Calu3 (cell line): ENCODE measurements around the gene OR4X2. TPM values are rescaled to one million over a fixed set of nuclear protein-coding genes. Genes with fewer than 3 reads are reported as not detected.
"Not testable (repeated sequence)": the region's sequence is repeated elsewhere in the genome, so short reads cannot be mapped to it uniquely, and the experiment has no call there.

Experiments used
- BruUV-seq: library from RNA; stranded (reverse); fragments of 400-500 nt; replicated peaks from 2 replicates; lab custom pipeline; 2021; lab: Mats Ljungman, UMichigan
- CTCF ChIA-PET: fragments of 300-600 bp; sonication (Branson Sonifier 250); formaldehyde crosslinking; loops from one replicate; lab custom pipeline; 2022; ENCODE audit warnings: antibody characterized with exemption; lab: Charles Lee
- DNase-seq: peaks from one replicate; pipeline ENCODE4 v3.0.0; 2022
- H3K27ac Mint-ChIP-seq: one replicate; pipeline ENCODE4 v1.8.0; 2022; ENCODE audit warnings: mixed read lengths; ENCODE audit not compliant: unreplicated experiment
- H3K27me3 Mint-ChIP-seq: one replicate; pipeline ENCODE4 v1.8.0; 2022; ENCODE audit warnings: mixed read lengths; ENCODE audit not compliant: unreplicated experiment
- H3K36me3 Mint-ChIP-seq: one replicate; pipeline ENCODE4 v1.8.0; 2022; ENCODE audit warnings: mild to moderate bottlenecking, moderate library complexity, mixed read lengths; ENCODE audit not compliant: insufficient read depth, unreplicated experiment
- H3K4me1 Mint-ChIP-seq: one replicate; pipeline ENCODE4 v1.8.0; 2022; ENCODE audit warnings: mild to moderate bottlenecking, low read depth, mixed read lengths; ENCODE audit not compliant: unreplicated experiment
- H3K4me3 Mint-ChIP-seq: one replicate; pipeline ENCODE4 v1.8.0; 2022; ENCODE audit warnings: mild to moderate bottlenecking, low read depth, moderate library complexity, mixed read lengths; ENCODE audit not compliant: unreplicated experiment
- H3K9me3 Mint-ChIP-seq: one replicate; pipeline ENCODE4 v1.8.0; 2022; ENCODE audit warnings: low read depth, mixed read lengths; ENCODE audit not compliant: unreplicated experiment
- intact Hi-C: fragments of 100-400 bp; cut with micrococcal nuclease; formaldehyde crosslinking; loops from one replicate; pipeline ENCODE4 v1.10.0; 2022; ENCODE audit not compliant: unreplicated experiment
- total RNA-seq: library from RNA; stranded (reverse); gene quantifications from 2 replicates; pipeline ENCODE4 v1.2.3, GENCODE V29; 2022
- TF ChIP-seq, protein P1 (sequence below): fragments of 200-600 bp; IDR thresholded peaks from one replicate; pipeline ENCODE4 v1.8.0; 2022; ENCODE audit warnings: antibody characterized with exemption; ENCODE audit not compliant: unreplicated experiment

The OR4X2 gene
- total RNA-seq, 1 experiment from 2014 or later, result not detected

DNA sequence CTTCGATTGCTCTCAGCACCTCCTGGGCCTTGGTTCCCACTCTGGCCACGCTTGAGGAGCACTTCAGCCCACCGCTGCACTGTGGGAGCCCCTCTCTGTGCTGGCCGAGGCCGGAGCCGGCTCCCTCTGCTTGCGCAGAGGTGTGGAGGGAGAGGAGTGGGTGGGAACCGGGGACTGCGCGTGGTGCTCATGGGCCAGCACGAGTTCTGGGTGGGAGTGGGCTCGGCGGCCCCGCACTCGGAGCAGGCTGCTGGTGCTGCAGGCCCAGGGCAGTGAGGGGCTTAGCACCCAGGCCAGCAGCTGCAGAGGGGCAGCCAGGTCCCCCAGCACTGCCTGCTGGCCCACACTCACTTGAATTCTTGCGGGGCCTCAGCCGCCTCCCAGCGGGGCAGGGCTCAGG, 16.1 kb upstream of the OR4X2 start:
- Mint-ChIP-seq H3K4me1 (no peaks in the 10 kb centered on the region), H3K27ac (no peak overlapping the region), H3K9me3 (no peaks in the 10 kb centered on the region), H3K36me3 (no peaks in the 10 kb centered on the region), H3K27me3 (peaks cover under 1% of the 10 kb centered on the region), H3K4me3 (no peak overlapping the region)
- intact Hi-C loops, result no loop called here
- TF ChIP-seq, protein P1, sequence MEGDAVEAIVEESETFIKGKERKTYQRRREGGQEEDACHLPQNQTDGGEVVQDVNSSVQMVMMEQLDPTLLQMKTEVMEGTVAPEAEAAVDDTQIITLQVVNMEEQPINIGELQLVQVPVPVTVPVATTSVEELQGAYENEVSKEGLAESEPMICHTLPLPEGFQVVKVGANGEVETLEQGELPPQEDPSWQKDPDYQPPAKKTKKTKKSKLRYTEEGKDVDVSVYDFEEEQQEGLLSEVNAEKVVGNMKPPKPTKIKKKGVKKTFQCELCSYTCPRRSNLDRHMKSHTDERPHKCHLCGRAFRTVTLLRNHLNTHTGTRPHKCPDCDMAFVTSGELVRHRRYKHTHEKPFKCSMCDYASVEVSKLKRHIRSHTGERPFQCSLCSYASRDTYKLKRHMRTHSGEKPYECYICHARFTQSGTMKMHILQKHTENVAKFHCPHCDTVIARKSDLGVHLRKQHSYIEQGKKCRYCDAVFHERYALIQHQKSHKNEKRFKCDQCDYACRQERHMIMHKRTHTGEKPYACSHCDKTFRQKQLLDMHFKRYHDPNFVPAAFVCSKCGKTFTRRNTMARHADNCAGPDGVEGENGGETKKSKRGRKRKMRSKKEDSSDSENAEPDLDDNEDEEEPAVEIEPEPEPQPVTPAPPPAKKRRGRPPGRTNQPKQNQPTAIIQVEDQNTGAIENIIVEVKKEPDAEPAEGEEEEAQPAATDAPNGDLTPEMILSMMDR, result no peak
- BruUV-seq, result no TSS peak
- CTCF ChIA-PET, result no interaction called here
- no peak for DNase-seq

DNA sequence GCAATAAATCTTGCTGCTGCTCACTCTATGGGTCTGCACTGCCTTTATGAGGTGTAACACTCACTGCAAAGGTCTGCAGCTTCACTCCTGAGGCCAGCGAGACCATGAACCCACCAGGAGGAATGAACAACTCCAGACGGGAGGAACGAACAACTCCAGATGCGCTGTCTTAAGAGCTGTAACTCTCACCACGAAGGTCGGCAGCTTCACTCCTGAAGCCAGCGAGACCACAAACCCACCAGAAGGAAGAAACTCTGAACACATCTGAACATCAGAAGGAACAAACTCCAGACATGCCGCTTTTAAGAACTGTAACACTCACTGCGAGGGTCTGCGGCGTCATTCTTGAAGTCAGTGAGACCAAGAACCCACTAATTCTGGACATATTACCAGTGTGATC, 14.8 kb upstream of the OR4X2 start:
- H3K9me3 Mint-ChIP-seq, H3K36me3 Mint-ChIP-seq, H3K4me3 Mint-ChIP-seq, H3K27ac Mint-ChIP-seq, BruUV-seq, H3K4me1 Mint-ChIP-seq, intact Hi-C loops, DNase-seq: not testable (repeated sequence)
- peaks cover 14% of the 10 kb centered on the region for H3K27me3 Mint-ChIP-seq
- CTCF ChIA-PET, result interaction anchor here (0.8 kb wide), 1 partner anchor 1072 kb away, joined by 4 read pairs; no protein-coding TSS in a partner anchor

DNA sequence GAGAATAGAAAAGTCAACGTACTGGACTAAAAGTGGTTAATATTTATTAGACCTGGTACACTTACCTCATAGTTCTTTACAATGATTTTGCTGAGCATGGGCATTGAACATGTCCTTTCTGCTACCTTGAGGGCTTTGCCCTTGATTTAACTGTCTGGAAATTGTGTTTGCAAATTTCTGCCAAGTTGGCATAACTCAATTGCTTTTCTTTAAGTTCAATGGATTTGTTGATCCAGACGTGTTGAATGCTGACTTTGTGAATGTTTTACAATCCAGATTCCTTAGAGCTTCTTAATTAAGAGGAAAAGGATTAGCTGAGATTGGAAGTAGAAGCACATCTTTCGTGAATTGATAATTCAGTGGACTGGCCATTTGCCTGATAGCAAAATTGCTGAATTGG, 7.2 kb upstream of the OR4X2 start:
- Mint-ChIP-seq H3K27ac (no peak overlapping the region), H3K27me3 (peaks cover 18% of the 10 kb centered on the region), H3K4me3 (no peak overlapping the region), H3K36me3 (no peaks in the 10 kb centered on the region), H3K9me3 (peaks cover 3% of the 10 kb centered on the region), H3K4me1 (no peaks in the 10 kb centered on the region)
- CTCF ChIA-PET, result no interaction called here
- TF ChIP-seq, protein P1, result no peak
- DNase-seq, result no peak
- BruUV-seq, result no TSS peak
- intact Hi-C loops, result no loop called here

DNA sequence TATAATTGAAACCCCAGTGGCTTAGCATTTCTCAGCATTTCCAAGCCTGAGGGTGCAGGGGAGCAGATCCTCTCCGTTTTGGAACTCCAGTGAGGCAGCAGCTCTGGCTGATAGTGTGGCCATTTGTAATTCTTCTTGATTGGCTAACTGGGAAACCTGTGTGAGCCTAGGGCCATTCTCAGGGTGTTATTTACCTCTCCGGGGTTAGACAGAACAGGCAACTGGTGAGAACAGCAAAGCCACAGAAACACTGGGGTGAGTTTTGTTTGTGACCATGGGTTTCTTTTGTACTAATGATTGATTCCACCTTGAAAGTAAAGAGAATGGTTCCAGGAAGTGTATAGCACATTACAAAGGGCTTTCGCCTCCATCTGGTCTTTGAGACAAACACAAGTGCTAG, 2.4 kb upstream of the OR4X2 start:
- Mint-ChIP-seq H3K27me3 (peaks cover 20% of the 10 kb centered on the region), H3K9me3 (no peaks in the 10 kb centered on the region)
- TF ChIP-seq, protein P1, result no peak

DNA sequence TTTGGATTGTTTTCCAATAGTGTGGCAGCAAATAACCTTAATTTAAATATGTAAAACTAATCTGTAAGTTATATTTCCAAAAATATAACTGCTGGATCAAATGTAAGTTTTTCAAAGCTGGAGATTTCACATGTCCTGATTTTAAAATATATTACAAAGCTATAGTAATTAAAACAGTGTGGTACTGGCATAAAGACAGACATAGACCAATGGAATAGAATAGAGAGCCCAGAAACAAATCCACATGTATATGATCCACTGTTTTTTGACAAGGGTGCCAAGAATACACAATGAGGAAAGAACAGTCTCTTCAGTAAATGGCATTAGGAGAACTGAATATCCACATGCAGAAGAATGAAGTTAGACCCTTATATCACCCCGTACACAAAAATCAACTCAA, 4.0 kb downstream of the OR4X2 start:
- no peak for DNase-seq
- H3K36me3 Mint-ChIP-seq, result no peaks in the 10 kb centered on the region
- no peaks in the 10 kb centered on the region for H3K4me1 Mint-ChIP-seq
- TF ChIP-seq, protein P1, result no peak
- intact Hi-C loops, result no loop called here
- H3K4me3 Mint-ChIP-seq, result no peak overlapping the region
- H3K27me3 Mint-ChIP-seq, result peaks cover 9% of the 10 kb centered on the region
- H3K9me3 Mint-ChIP-seq, result no peaks in the 10 kb centered on the region
- BruUV-seq, result no TSS peak
- CTCF ChIA-PET, result no interaction called here
- no peak overlapping the region for H3K27ac Mint-ChIP-seq

More for the DNA sequence above, 2.4 kb upstream of the OR4X2 start:
- H3K36me3 Mint-ChIP-seq, result no peaks in the 10 kb centered on the region
- no TSS peak for BruUV-seq
- no peak overlapping the region for H3K4me3 Mint-ChIP-seq
- H3K4me1 Mint-ChIP-seq, result no peaks in the 10 kb centered on the region
- CTCF ChIA-PET, result no interaction called here
- intact Hi-C loops, result no loop called here
- no peak for DNase-seq
- H3K27ac Mint-ChIP-seq, result no peak overlapping the region
